CD4-positive, alpha-beta T cell treated with Interferon alpha-2 for 1 hour (primary cell): Measurements from ENCODE around the gene NEMP2.
"Not testable (repeated sequence)": the region's sequence is repeated elsewhere in the genome, so short reads cannot be mapped to it uniquely, and the experiment has no call there.

ENCODE experiments used
- DNase-seq, 2 donors: peaks; one replicate each; pipeline ENCODE4 v3.0.0-alpha.2; 2020 to 2022

Gene NEMP2

GRCh38 chr2:190486037-190486623, 48.4 kb downstream of the NEMP2 start:
- no peak for DNase-seq

- DNase-seq = no peak
Observed at GRCh38 chr2:190482451-190482850, 52.1 kb downstream of the NEMP2 start.

- no peak for DNase-seq
Observed at GRCh38 chr2:190481339-190481738, 53.2 kb downstream of the NEMP2 start.

DNA sequence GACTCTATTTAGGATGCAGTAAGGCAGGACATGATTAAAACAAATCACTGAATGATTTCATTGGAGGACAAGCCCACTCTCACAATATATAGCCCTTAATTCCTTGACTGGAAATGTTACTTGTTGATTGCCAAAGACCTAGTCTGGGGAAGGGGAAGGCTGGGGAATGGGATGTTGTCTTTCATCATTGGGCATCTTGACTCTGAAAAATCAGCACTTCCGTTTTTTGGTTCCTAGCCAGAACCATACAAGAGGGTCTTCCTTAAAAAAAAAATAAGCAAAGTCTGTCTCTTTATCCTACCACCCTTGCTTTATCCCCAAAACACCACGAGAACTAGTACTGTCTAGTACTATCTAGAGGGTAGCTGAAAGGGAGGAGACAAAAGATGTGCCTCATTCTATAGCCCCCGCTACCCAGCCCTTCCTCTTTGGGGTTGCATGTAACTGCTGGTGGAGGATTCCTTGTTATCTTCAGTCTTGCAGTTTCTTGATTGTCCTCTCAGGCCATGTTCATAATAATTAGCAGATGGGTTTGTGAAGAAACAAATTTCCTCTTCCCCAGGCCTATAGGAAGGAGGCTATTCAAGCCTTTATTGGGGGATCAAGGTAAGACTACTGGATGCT, 55.8 kb downstream of the NEMP2 start:
- DNase-seq = no peak

GRCh38 chr2:190477661-190478454, 56.7 kb downstream of the NEMP2 start:
- DNase-seq = no peak

DNA sequence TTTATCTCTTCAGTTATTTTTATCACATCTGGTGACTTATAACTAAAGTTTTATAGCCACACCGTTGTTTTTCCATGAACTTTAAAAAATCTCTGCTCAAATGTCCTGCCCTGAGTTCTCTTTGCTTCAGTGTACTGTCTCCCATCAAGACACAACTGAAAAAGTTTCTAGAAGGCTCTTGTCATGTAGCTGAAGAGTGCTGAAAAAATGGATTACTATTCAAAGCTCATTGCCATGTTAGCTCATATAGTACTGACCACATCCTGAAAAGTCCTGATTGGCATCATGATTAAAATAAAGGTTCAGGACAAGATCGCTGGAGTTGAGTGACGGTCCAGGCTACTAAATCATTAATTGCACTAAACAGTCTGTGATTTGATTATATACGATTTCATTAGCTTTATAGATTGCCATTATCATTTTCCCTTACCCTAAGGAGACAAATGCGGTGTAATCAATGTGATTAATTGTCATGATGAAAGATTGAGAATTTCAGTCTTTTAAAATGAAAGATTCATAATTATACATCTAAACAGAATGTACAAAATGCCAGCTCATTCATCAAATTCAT, 64.2 kb downstream of the NEMP2 start:
- DNase-seq = no peak

- DNase-seq = peak; percentile 4 to 6
Observed at GRCh38 chr2:190469771-190470170, 64.8 kb downstream of the NEMP2 start.

- DNase-seq = no peak
Observed at GRCh38 chr2:190468814-190469569, 65.5 kb downstream of the NEMP2 start.

- DNase-seq = not testable (repeated sequence)
Observed at GRCh38 chr2:190468354-190468753, 66.2 kb downstream of the NEMP2 start.

- DNase-seq = no peak
Observed at GRCh38 chr2:190467575-190468083, 66.9 kb downstream of the NEMP2 start.

DNA sequence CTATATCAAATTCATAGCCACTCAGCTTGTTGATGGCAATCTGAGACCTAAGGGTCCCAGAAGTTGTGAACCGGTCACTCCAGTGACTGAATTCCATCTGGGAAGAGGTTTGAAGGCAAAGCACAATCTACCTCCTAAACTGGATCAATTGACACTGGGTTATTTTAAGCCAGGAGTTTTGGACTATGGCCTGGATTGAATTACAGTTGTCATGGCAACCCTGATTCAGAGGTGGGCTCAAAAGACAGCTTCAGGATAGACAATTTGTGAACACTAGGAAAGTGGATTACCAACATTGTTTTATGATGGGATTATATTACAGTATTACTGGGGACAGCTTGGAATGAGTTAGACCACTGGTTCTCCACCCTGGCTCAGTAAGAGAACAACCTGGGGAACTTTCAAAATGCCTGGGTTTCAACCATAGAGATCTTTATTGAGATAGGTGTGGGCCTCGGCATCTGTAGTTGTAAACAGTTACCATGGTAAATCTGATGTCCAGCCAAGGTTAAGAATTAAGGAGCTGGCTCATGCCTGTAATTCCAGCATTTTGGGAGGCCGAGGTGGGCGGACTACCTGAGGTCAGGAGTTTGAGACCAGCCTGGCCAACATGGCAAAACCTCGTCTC, 67.6 kb downstream of the NEMP2 start:
- no peak for DNase-seq

DNA sequence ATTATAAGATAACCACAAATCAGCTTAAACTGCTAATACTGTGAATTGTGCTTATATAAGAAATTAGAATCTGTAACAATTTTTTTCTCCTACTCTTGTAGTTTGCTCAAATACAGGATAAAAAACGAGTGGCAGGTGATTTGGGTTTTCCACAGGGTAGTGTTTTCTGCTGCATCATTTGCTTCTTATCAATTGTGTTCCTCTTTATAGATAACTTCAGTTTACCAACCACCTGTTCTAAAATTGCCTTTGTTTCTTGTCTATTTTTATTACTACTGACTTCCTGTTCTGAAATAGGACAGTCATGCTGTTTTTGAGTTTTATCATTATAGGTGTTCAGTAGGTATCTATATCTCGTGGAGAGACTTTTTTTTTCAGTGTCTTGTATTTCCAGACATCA, 69.5 kb downstream of the NEMP2 start:
- DNase-seq = no peak

DNA sequence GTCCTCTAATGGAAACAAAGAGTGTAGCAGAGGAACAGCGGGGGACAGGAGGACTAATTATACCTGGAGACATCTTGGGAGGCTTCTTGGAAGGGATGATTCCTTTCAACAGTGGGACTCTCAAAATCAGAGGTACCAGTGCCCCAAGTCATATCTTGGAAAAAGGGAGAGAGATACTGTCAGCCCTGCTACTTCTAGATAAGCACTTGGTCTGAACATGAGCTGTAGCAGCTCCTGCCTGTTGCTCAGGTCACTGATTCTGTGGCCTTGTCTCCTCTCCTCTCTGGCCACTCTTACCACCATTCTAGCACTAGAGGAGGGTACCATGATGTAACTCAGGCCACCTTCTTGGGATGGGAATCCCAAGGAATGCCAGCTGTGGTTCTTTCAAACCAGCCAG, 71.9 kb downstream of the NEMP2 start:
- no peak for DNase-seq

DNA sequence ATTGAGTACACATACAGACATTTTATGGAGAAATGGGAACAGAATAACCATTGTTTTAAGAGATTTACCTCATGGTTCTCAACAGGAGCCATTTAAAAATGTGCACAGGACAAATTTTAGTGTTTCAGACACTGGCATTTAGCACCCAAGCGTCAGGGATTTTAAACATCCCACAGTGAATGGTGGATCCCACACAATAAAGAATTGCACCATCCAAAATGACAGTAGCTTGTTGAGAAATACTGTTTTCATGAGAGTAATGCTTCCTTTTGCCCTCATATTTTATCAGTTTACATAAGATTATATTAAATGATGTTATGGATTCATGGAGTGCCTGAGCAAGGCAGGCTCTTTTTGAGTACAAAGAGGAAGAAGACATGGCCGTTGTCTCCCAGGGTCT, 72.3 kb downstream of the NEMP2 start:
- DNase-seq = no peak

DNA sequence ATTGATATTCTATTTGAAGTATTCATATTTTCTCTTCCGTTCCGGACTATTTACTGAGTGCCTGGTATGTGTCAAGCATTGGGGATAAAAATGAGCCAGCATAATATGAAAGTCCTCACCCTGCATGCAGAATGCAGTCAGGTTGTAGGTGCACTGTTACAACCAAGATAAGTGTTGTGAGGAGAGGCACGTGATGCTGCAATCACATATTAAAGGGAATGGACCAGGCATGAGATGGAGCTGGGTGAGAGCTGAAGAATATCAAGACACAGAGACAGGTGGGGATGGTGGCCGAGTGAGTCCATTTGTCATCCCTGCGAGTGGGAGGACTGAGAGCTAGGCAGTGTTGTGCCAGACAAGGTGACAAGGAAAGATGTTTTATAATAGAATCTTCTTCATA, 74.0 kb downstream of the NEMP2 start:
- no peak for DNase-seq

DNA sequence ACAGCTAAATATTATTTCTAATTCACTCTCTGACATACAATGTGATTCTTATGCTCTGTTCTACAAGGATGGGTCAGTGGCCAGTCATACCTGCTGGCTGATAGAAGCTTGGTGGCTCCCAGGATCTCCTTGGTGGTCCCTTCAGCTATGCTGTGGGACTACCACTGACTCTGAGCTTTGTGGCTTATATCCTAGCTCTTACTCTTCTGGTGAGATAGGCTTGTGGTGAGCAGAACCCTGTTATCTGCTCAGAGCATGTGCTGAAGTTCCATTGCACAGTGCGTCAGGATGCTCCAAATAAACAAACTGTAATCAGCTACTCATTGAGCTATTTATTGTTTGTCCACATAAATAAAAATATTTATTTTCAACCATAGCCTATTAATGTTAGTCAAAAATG, 74.6 kb downstream of the NEMP2 start:
- no peak for DNase-seq

- no peak for DNase-seq
Observed at GRCh38 chr2:190458352-190459107, 76.0 kb downstream of the NEMP2 start.

- no peak for DNase-seq
Observed at GRCh38 chr2:190457256-190457655, 77.3 kb downstream of the NEMP2 start.

- DNase-seq = no peak
Observed at GRCh38 chr2:190456833-190457232, 77.7 kb downstream of the NEMP2 start.

DNA sequence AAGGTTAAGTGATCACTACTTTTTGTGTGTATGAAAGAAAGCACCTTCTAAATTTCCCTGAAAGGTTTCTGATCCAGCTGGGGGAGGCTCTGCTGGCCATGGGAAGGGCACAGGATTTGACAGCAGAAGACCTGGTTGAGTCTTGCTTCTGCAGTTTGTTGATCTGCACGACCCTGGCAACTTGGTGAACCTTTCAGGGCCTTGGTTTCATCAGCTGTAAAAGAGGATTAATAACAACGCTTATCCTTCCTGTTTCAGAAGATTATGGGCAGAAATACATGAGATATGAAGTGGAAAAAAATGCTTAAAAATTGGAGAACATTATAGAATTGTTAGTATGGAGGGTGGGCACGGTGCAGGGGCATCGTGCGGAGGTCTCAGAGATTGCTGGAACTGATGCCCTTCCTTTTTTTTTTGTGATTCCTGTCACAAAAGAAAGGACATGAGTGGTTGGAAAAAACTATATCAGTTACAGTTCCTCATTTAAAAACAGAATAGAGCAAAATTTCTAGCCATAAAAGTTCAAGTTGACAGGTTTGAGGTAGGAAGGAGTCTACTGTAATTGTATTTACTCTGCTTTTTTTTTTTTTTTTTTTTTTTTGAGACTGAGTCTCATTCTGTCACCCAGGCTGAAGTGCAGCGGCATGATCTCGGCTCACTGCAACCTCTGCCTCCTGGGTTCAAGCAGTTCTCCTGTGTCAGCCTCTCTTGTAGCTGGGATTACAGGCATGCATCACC, 79.0 kb downstream of the NEMP2 start:
- no peak for DNase-seq

DNA sequence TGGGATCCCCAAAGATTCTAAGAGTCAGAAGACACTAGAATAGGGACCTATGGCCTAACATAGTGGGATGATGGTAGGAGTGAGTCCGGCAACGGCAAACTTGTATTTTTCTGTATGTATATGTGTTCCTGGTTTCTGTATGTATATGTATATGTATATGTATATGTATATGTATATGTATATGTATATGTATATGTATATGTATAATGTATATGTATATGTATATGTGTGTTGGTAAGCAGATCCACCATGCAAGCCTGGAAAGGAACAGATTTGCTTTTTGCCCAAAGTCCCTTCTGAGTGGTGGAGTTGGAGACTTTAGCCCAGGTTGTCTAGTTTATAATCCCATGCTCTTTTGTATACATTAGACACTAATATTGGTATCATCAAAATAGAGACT, 79.7 kb downstream of the NEMP2 start:
- no peak for DNase-seq
